Measurements from ENCODE around the gene PKN1.

- TF ChIP-seq EZH2 (IDR thresholded peaks at IDR 0.05; ENCODE audit: borderline replicate concordance, insufficient read depth, low read depth, low read length, poor library complexity, severe bottlenecking) (no peak), CTCF (IDR thresholded peaks at IDR 0.05) (no peak)
Measured at GRCh38 chr19:14408491-14409145, 24.5 kb upstream of the PKN1 start.

Data from B cell (primary cell).